T-helper 17 cell (primary cell): ENCODE measurements around the gene PMPCA. TPM values are rescaled to one million over a fixed set of nuclear protein-coding genes. Genes with fewer than 3 reads are reported as not detected.

Experiments
- ATAC-seq: fragments of 150-1000 bp; cut with Tn5 transposase; 2 replicates; pipeline ENCODE4 v1.10.0; 2021; ENCODE audit warnings: mild to moderate bottlenecking, moderate library complexity
- DNase-seq, 3 donors: peaks; one replicate each; pipeline versions ENCODE4 v3.0.0 to v3.0.0-alpha.2; 2020 to 2021
- H3K9me3 ChIP-seq: one replicate; pipeline ENCODE4 v1.7.0; 2013; ENCODE audit warnings: low read length, mild to moderate bottlenecking; ENCODE audit not compliant: control insufficient read depth, poor library complexity, severe bottlenecking
- H3K27ac Mint-ChIP-seq: one replicate; pipeline ENCODE4 v1.8.0; 2022; ENCODE audit warnings: mild to moderate bottlenecking, moderate library complexity, mixed read lengths
- H3K27me3 Mint-ChIP-seq: one replicate; pipeline ENCODE4 v1.8.0; 2022; ENCODE audit warnings: mixed read lengths
- H3K36me3 Mint-ChIP-seq: one replicate; pipeline ENCODE4 v1.8.0; 2022; ENCODE audit warnings: low read depth, mixed read lengths
- H3K4me1 Mint-ChIP-seq: one replicate; pipeline ENCODE4 v1.8.0; 2022; ENCODE audit warnings: mild to moderate bottlenecking, mixed read lengths
- H3K4me3 Mint-ChIP-seq: one replicate; pipeline ENCODE4 v1.8.0; 2022; ENCODE audit warnings: mild to moderate bottlenecking, moderate library complexity, mixed read lengths
- total RNA-seq, 4 donors: library from RNA in 2 of 4; stranded (reverse) in 2 of 4; gene quantifications; one replicate each; pipeline ENCODE4 v1.2.3 and lab custom pipeline; 2022 to 2026

PMPCA gene
- total RNA-seq, 2 donors from 2014 or later, result 62.2 to 80.3 TPM

- H3K4me3 Mint-ChIP-seq, result no peak overlapping the region
- H3K27me3 Mint-ChIP-seq, result no peaks in the 10 kb centered on the region
- DNase-seq (no peak), ATAC-seq (no peak)
- peaks cover 7% of the 10 kb centered on the region for H3K4me1 Mint-ChIP-seq
- H3K36me3 Mint-ChIP-seq, result peaks cover 2% of the 10 kb centered on the region
- H3K9me3 ChIP-seq, result no peaks in the 10 kb centered on the region
- H3K27ac Mint-ChIP-seq, result no peak overlapping the region
These were observed 33.2 kb downstream of the PMPCA start for GRCh38 chr9:136443687-136444086.

GRCh38 chr9:136444102-136444501 lies 33.6 kb downstream of the PMPCA start:
- DNase-seq, result no peak
- ATAC-seq, result no peak
- H3K27me3 Mint-ChIP-seq, result no peaks in the 10 kb centered on the region
- no peak overlapping the region for H3K4me3 Mint-ChIP-seq
- no peak overlapping the region for H3K27ac Mint-ChIP-seq
- H3K9me3 ChIP-seq, result no peaks in the 10 kb centered on the region
- peaks cover 2% of the 10 kb centered on the region for H3K36me3 Mint-ChIP-seq
- H3K4me1 Mint-ChIP-seq, result peaks cover 7% of the 10 kb centered on the region

- ATAC-seq, result no peak
- H3K36me3 Mint-ChIP-seq, result peaks cover 2% of the 10 kb centered on the region
These were observed 35.3 kb downstream of the PMPCA start for GRCh38 chr9:136445799-136446198.

GRCh38 chr9:136447173-136447778 lies 36.8 kb downstream of the PMPCA start:
- H3K27ac Mint-ChIP-seq, result peak overlapping the region; percentile 21
- H3K9me3 ChIP-seq, result no peaks in the 10 kb centered on the region
- no peak overlapping the region for H3K4me3 Mint-ChIP-seq
- peaks cover 7% of the 10 kb centered on the region for H3K4me1 Mint-ChIP-seq
- no peak for ATAC-seq
- H3K27me3 Mint-ChIP-seq, result no peaks in the 10 kb centered on the region
- no peak for DNase-seq
- H3K36me3 Mint-ChIP-seq, result peaks cover 2% of the 10 kb centered on the region

More at GRCh38 chr9:136445799-136446198, 35.3 kb downstream of the PMPCA start:
- no peak overlapping the region for H3K27ac Mint-ChIP-seq
- H3K27me3 Mint-ChIP-seq, result no peaks in the 10 kb centered on the region
- DNase-seq, result no peak
- peaks cover 7% of the 10 kb centered on the region for H3K4me1 Mint-ChIP-seq
- H3K4me3 Mint-ChIP-seq, result no peak overlapping the region
- no peaks in the 10 kb centered on the region for H3K9me3 ChIP-seq

GRCh38 chr9:136448655-136449054 lies 38.2 kb downstream of the PMPCA start:
- DNase-seq (no peak), ATAC-seq (no peak)
- no peaks in the 10 kb centered on the region for H3K9me3 ChIP-seq
- Mint-ChIP-seq H3K4me1 (peaks cover 9% of the 10 kb centered on the region), H3K27ac (no peak overlapping the region), H3K4me3 (no peak overlapping the region), H3K27me3 (no peaks in the 10 kb centered on the region), H3K36me3 (peaks cover under 1% of the 10 kb centered on the region)

GRCh38 chr9:136451221-136451877 lies 40.9 kb downstream of the PMPCA start:
- DNase-seq, result no peak
- H3K4me3 Mint-ChIP-seq, result no peak overlapping the region
- no peaks in the 10 kb centered on the region for H3K27me3 Mint-ChIP-seq
- no peaks in the 10 kb centered on the region for H3K36me3 Mint-ChIP-seq
- peak overlapping the region; percentile 47 for H3K27ac Mint-ChIP-seq
- ATAC-seq, result no peak
- peaks cover 9% of the 10 kb centered on the region for H3K4me1 Mint-ChIP-seq
- H3K9me3 ChIP-seq, result no peaks in the 10 kb centered on the region

GRCh38 chr9:136453326-136453725 lies 42.9 kb downstream of the PMPCA start:
- H3K4me1 Mint-ChIP-seq, result peaks cover 8% of the 10 kb centered on the region
- no peak overlapping the region for H3K27ac Mint-ChIP-seq
- H3K9me3 ChIP-seq, result no peaks in the 10 kb centered on the region
- ATAC-seq, result no peak
- no peak for DNase-seq
- no peaks in the 10 kb centered on the region for H3K27me3 Mint-ChIP-seq
- H3K36me3 Mint-ChIP-seq, result no peaks in the 10 kb centered on the region
- H3K4me3 Mint-ChIP-seq, result no peak overlapping the region

- Mint-ChIP-seq H3K27ac (no peak overlapping the region), H3K27me3 (no peaks in the 10 kb centered on the region), H3K4me3 (no peak overlapping the region), H3K4me1 (peaks cover 8% of the 10 kb centered on the region), H3K36me3 (no peaks in the 10 kb centered on the region)
- no peaks in the 10 kb centered on the region for H3K9me3 ChIP-seq
- ATAC-seq (no peak), DNase-seq (no peak)
These were observed 43.8 kb downstream of the PMPCA start for GRCh38 chr9:136454026-136454796.

GRCh38 chr9:136455043-136456002 lies 44.9 kb downstream of the PMPCA start:
- no peaks in the 10 kb centered on the region for H3K27me3 Mint-ChIP-seq
- no peak for DNase-seq
- no peak overlapping the region for H3K4me3 Mint-ChIP-seq
- H3K4me1 Mint-ChIP-seq, result peaks cover 8% of the 10 kb centered on the region
- no peaks in the 10 kb centered on the region for H3K36me3 Mint-ChIP-seq
- ATAC-seq, result peak; percentile 23
- peak overlapping the region; percentile 3 for H3K27ac Mint-ChIP-seq
- no peaks in the 10 kb centered on the region for H3K9me3 ChIP-seq

- Mint-ChIP-seq H3K4me1 (peaks cover 8% of the 10 kb centered on the region), H3K27me3 (no peaks in the 10 kb centered on the region), H3K36me3 (no peaks in the 10 kb centered on the region), H3K27ac (peak overlapping the region; percentile 24), H3K4me3 (no peak overlapping the region)
- H3K9me3 ChIP-seq, result no peaks in the 10 kb centered on the region
- DNase-seq, result no peak
- no peak for ATAC-seq
These were observed 45.8 kb downstream of the PMPCA start for GRCh38 chr9:136456258-136456657.

- no peak for ATAC-seq
- Mint-ChIP-seq H3K4me1 (peaks cover 8% of the 10 kb centered on the region), H3K27ac (no peak overlapping the region), H3K27me3 (no peaks in the 10 kb centered on the region), H3K36me3 (no peaks in the 10 kb centered on the region), H3K4me3 (no peak overlapping the region)
- H3K9me3 ChIP-seq, result no peaks in the 10 kb centered on the region
- no peak for DNase-seq
These were observed 46.9 kb downstream of the PMPCA start for GRCh38 chr9:136457326-136457725.

- H3K4me3 Mint-ChIP-seq, result no peak overlapping the region
- ATAC-seq (no peak), DNase-seq (no peak)
- no peaks in the 10 kb centered on the region for H3K36me3 Mint-ChIP-seq
- H3K27ac Mint-ChIP-seq, result no peak overlapping the region
- no peaks in the 10 kb centered on the region for H3K27me3 Mint-ChIP-seq
- peaks cover 2% of the 10 kb centered on the region for H3K4me1 Mint-ChIP-seq
- H3K9me3 ChIP-seq, result no peaks in the 10 kb centered on the region
These were observed 49.0 kb downstream of the PMPCA start for GRCh38 chr9:136459425-136459824.
